CD4-positive, alpha-beta T cell treated with Interleukin-12 subunit alpha and Interleukin-12 subunit beta, for 1 hour (primary cell): ENCODE data around the gene CENPF.
"Not testable (repeated sequence)": the region's sequence is repeated elsewhere in the genome, so short reads cannot be mapped to it uniquely, and the experiment has no call there.

Experiments
- DNase-seq: peaks from one replicate; pipeline ENCODE4 v3.0.0-alpha.2; 2020

Gene CENPF

DNA sequence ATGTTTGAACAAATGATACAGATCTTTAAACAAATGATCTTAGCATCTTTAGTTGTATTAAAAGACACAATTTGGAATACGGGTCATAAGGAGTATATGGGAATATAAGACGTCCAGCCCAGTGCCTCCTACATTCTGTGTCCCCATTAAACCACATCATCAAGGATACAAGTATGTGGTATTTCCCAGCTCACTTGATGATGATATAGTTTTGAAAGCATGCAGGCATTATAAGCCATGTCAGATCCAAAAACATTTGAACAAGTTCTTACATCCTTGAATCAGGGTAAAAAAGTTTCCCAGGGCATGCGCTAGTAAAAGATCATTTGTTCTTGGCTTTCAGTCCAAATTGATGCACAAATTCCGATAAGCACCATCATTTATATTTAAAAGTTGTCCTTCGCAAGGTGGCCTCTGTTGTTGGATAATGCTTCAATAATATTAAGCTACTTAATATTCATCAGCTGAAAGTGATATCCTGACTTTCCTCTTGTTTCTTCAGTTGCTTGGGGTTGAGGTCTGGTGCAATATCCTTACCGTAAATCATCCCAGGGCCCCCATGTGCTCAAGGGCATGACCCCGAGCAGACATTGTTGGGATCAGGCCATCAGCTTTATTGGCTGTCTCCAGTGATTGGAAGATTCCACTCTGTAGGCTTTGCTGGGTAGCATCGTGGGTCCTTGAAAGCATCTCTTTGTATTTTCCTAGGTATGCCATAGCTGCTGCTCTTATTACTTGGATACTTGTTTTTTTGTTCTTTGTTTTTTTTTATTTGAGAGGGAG lies 61.8 kb downstream of the CENPF start:
- DNase-seq = no peak

DNA sequence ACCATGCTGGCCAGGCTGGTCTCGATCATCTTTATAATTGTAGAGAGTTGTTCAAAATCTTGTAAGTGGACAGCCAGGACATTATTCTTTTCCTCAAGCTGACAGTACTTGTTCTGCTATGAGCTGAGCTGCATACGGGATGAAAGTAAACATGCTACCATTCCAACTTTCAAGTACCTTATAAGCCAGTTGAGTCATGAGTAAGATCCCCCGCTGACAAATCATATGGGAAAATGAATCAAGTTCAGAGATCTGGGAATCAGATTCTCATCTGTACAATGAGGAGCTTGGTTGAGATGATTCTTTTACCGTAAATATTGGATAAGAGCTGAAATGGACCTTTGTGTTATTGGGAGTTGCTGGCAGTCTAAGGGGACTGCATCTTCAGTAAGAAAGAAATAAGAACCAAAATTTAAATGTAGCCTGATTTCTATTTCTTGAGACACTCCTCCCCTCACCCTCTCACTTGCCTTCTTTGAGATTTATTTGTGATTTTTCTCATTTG lies 62.7 kb downstream of the CENPF start:
- no peak for DNase-seq

DNA sequence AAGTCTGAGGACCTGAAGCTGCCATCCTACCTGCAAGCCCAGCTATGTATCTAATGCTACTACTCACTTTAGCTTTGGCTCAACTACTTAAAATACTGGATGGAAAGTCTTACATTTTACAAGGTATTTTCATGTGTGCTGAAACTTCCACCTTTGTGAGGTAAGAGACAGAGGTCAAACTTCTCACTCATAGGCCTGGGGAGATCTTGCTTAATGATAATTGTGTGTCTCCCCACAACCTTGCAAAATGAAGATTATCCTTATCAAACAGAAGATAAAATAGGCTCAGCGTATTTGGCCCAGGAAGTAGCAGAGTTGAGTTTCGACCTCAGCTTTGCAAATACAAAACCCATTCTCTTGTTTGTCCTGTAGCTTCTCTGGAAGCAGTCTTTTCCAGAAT lies 63.7 kb downstream of the CENPF start:
- no peak for DNase-seq

DNA sequence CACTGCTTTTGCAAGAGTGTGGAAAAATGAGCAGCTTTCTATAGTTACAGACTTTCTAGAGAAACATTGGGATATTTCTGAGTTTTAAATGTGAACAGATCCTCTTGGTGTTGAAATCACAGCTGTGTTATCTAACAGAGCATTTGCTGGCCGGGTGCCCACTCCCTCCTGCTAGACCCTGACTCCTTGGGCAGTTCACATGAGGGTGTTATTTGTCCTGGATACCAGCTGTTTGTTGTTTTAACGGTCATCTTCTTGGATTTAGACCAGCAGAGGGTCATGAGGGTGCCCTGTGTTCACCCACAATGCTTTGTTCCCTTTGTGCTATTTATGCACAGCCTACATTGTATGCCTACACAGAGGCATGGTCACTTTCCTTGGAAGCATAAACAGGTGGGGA lies 67.1 kb downstream of the CENPF start:
- no peak for DNase-seq

DNA sequence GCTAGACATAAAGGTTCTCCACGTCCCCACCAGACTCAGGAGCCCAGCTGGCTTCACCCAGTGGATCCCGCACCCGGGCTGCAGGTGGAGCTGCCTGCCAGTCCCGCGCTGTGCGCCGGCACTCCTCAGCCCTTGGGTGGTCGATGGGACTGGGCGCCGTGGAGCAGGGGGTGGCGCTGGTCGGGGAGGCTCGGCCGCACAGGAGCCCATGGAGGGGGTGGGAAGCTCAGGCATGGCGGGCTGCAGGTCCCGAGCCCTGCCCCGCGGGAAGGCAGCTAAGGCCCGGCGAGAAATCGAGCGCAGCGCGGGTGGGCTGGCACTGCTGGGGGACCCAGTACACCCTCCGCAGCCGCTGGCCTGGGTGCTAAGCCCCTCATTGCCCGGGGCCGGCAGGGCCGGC lies 70.0 kb downstream of the CENPF start:
- DNase-seq = not testable (repeated sequence)

DNA sequence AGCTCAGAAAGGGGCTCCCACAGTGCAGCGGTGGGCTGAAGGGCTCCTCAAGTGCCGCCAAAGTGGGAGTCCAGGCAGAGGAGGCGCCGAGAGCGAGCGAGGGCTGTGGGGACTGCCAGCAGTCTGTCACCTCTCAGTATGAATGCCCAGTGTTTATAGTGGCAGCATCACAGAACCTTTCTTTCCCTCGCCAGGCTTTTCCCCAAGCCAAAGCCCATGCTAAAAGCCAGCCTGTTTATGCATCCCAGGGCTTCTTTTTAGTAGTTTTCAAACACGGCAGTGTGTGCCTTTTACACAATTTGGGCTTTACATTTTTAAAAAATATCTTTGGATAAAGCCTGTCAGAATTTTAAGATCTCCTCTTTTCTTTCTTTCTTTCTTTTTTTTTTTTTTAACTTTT lies 70.6 kb downstream of the CENPF start:
- no peak for DNase-seq

DNA sequence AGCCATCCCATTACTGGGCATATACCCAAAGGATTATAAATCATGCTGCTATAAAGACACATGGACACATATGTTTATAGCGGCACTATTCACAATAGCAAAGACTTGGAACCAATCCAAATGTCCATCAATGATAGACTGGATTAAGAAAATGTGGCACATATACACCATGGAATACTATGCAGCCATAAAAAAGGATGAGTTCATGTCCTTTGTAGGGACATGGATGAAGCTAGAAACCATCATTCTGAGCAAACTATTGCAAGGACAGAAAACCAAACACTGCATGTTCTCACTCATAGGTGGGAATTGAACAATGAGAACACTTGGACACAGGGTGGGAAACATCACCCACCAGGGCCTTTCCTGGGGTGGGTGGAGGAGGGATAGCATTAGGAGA lies 72.5 kb downstream of the CENPF start:
- not testable (repeated sequence) for DNase-seq

DNA sequence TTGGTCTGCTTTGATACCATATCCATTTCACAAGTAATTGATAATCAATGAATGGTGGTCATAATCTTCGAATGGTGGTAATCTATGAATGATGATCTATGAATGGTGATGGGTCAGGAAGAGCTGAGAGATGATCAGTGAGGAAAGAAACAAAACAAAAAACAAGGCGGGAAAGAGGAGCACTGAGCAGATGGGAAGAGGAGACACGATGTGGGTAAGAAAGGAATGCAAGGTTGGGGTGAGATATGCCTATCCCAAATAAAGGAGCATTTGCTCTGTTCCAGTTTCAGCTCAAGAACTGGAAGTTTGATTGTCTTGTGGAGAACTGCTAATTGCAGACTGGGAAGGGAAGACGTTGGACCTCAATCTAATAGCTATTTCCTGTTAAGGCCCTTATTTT lies 73.8 kb downstream of the CENPF start:
- DNase-seq = no peak

DNA sequence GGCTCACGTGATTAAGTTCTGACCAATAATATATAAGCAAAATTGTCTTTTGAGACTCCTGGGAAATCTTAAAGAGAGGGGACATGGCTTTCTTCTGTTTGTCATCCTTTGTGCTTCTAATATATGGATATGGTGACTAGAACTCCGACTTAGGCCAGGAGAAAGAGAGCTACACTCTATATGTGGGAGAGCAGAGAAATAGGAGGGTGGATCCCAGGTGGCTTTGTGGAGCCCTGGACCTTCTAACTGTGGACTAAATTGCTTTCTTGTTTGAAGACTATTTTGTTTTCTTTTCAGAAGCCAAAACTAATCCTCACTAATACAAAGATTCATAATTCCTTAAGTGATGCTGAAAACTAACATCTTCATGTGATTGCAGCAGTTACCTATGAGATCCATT lies 75.0 kb downstream of the CENPF start:
- DNase-seq = no peak

DNA sequence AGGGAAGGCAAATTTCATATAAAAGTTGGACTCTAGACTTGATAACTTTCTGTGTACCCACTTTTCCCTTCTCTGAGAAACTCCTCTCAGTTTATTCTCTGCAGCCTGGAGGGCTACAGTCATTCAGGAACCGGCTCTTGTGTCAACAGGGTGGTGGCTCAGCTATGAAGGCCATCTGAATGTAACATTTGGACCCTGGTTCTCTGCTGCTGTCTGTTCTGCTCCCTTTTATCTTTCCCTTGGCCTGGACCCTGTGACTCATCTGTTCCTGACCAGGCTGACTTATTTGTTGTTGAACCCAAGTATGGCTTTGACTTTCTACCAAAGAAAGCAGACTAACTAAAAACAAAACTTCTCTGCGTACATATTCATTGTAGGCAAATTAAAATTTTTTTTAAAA lies 75.4 kb downstream of the CENPF start:
- DNase-seq = no peak

DNA sequence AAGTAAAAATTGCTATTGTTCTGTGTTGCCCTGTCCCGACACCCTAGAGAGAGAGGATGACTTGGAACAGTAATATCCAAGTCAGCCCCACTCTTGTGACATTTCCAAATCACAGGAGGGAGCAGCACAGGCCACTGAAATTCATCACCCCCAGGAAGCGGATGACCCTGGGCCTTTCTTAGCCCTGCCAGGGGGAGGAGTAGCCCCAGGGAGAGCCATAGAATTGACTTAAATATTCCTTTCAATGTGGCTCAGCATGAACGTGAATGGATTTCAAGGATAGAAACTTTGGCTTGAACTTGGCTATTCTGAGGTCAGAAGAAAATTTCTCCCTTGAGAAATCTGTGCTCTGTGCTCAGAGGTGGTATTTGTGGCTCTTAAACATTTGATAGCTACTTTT lies 80.6 kb downstream of the CENPF start:
- DNase-seq = no peak

DNA sequence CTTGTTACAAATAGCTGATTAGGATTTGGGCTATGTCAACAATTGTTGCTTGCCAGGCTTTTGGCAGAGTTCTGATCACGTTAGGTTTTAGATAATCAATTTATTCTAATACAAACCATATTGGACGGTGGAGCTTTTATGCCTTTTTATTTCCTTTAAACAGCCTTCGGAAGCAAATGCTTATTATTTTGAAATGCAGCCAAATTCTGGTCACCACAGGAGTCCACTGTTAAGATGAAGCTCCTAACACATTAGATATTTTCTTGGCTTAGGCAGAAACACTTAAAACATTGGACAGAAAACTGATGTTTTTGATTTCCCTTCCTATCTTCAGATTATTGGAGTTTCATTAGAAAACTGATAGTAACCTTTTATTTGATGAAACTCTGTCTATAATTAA lies 82.9 kb downstream of the CENPF start:
- no peak for DNase-seq

DNA sequence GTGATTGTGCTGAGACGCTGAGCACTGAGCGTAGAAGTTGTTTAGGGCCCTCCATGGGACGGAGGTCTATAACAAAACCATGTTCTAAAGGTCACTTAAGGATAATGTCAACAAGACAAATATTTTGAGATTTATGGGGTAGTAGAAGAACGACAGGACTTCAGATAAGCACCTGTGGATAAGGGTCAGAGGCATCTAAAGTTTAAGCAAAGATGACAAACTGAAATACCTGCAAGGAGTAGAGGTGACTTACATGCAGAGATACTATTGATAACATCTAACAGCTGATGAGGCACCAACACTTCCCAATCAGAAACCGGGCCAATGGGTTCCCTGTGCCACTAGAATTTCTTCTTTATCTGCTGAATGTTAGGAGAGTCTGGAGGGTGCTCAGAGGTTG lies 83.5 kb downstream of the CENPF start:
- no peak for DNase-seq

DNA sequence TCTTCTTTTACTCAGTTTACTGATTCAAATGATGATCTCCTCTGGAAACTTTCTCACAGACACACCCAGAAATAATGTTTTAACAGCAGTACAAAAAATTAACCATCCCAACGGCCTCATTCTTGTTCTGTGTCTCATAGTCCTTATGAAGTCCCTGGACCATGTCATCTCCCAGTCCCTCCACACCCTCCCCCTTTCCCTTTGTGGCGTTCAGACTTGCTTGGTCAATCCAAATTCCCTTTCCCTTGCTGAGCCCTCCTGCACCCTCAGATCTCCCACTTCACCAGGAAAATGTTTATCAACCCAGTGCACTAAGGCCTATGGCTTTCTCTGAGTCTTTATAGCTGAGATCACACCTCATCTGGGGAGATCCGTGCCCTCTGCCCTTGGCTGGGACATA lies 85.9 kb downstream of the CENPF start:
- DNase-seq = no peak

DNA sequence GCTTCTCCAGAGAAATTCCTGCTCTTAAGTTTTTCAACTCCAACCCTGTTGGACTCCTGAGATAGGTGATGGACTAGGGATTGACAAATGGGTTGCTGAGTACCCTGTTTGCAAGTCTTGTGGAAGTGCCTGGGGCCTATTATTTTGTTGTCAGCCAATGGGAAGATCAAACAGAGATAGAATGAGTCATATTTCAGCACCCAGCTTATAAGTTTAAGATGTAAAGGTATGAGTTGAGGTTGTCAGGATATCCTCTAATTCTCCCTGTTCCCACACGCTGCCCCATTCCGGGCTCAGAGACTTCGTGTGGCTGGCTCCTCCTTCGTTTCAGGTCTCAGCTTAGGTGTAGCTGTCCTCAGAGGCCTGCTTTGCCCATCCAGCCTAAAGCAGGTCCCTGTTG lies 91.8 kb downstream of the CENPF start:
- DNase-seq = no peak

DNA sequence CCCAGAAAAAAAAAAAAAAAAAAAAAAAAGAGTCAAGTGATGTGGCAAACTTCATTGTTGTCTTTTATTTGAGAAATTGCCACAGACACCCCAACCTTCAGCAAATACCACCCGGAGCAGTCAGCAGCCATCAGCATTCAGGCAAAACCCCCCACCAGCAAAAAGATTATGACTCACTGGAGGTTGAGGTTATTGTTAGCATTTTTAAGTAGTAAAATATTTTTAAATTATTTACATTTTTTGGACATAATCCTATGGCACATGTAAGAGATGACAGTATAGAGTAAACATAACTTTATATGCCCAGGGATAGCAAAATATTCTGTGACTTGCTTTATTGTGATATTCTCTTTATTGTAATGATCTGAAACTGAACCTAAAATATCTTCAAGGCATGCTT lies 95.6 kb downstream of the CENPF start:
- DNase-seq = no peak

DNA sequence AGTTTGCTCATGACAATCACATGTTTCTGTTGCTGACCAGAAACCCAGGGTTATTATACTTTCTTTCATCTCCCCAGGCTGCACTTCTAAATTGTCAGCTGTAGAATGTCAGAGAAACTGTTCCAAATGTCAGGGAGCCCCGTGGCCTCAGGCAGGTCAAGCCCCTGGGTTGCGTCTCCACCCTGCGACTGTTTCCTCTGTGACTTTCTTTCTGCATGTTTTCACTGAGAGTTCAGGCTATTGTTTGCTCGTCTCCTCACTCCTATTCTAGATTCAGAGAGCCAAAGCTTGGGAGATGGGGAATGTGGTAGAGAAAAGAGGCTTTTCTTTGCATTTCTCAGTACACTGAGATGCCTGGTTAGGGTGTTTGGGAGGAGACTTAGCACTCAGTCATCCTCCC lies 97.4 kb downstream of the CENPF start:
- DNase-seq = no peak

DNA sequence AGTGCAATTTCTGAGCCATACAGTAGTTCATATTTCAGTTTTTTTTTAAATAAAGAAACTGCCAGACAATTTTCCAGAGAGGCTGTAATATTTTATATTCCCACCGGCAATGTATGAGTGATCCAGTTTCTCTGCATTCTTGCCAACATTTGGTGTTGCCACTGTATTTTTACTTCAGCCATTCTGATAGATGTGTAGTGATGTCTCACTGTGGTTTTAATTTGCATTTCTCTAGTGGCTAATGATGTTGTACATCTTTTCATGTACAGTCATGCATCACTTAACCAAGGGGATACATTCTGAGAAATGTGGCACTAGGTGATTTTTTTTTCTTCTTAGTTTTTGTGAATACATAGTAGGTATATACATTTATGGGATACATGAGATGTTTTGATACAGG lies 99.6 kb downstream of the CENPF start:
- no peak for DNase-seq

DNA sequence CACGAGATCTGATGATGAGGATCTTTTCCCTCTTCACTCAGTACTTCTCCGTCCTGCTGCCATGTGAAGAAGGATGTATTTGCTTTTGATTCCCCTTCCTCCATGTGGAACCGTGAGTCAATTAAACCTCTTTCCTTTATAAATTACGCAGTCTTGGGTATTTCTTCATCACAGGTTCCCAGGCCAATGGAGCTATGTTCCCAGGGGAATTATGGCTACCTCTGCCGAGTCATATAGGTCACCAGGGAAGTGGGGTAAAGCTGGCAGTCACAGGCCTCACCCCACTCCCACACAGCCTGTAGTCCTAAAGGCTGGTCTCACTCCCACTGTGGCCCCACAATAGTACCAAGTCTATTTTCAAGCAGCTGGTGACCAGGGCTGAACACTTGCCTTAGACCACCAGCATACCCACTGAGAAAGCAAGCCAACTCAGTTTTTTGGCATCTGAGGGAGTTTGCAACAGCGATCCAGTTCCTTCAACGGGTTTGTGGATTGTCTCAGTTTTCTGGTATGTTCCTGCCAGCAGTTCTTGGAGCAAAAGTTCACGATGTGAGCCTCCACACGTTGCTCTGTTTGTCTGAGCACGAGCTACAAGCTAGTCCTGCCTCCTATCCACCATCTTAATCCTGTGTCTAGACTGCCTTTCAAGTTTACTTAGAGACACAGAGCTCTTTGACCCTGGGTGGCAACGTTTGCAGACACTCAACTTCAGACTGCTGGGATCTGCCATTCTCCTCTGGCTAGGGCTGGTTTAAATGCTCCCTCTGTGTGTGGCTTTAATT lies 104.5 kb downstream of the CENPF start:
- DNase-seq = no peak

DNA sequence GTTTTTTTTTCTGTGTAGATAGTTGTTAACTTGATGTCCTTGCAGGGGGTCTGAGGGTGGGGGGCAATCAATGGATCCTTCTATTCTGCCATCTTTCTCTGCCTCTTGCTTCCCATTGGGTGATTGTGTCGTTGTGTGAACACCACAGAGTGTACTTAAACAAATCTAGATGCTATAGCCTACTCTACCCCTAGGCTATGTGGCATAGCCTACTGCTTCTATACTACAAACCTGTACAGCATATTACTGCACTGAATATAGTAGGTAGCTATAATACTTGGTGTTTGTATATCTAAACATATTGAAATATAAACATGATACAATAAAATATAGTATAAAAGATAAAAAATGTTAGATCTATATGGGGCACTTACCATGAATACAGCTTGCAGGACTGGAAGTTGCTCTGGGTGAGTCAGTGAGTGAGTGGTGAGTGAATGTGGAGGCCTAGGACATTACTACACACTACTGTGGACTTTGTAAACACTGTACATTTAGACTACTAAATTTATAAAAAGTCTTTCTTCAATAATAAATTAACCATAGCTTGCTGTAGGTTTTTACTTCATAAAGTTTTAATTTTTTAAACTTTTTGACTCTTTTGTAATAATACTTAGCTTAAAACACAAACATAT lies 105.4 kb downstream of the CENPF start:
- no peak for DNase-seq

DNA sequence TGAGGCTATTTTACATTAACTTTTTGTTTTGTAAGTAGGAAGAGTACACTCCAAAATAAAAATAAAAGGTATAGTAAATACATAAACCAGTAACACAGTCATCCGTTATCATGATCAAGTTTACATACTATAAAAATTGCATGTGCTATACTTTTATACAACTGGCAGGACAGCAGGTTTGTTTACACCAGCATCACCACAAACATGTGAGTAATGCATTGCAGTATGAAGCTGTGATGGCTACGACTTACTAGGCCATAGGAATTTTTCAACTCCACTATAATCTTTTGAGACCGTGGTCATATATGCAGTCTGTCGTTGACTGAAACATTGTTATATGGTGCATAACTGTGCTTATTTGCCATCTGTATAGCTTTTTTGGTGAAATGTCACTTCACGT lies 106.2 kb downstream of the CENPF start:
- DNase-seq = no peak

DNA sequence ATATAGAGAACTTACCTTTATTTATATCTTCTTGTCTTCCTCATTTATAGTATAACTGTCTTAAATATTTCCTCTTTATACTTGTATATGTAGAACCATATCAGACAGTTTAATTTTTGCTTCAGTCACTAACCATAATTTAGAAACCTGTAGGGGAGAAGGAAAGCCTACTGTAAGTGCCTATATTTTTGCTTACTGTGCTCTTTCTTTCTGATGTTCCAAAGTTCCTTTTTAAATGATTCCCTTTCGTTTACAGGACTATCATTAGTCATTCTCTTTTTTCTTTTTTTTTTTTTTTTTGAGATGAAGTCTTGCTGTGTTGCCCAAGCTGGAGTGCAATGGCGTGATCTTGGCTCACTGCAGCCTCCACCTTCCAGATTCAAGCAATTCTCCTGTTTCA lies 109.7 kb downstream of the CENPF start:
- no peak for DNase-seq
